Measurements from ENCODE around the gene CLEC4D.
"Not testable (repeated sequence)": the region's sequence is repeated elsewhere in the genome, so short reads cannot be mapped to it uniquely, and the experiment has no call there.

Gene CLEC4D

DNA sequence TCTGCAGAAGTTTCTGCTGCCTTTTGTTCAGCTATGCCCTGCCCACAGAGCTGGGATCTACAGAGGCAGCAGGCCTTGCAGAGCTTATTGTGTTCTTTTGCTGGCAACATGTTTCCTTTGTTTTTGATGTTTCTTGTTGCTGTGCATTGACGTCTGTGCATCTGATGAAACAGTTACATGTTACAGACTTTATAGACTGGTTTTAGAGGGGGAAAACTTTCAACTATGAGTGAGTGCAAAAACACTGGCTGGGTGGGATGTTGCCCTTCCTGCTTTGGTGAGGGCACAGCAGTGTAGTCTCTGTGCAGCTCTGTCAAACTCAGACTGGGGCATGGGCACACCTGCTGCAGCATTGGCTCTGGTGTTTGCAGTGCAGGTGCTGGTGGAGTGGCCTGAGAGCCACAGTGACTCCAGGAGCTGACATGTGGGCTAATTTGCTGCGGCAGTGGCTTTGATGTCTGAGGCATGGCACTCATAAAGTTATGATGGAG lies 30.7 kb upstream of the CLEC4D start:
- DNase-seq, result no peak
- no peak overlapping the region for H3K27ac ChIP-seq
- in situ Hi-C loops (cut with HindIII; ENCODE audit: low pct_ligation_motif_present, low sequenced_read_pairs), result no loop called here
- TF ChIP-seq, protein P1, sequence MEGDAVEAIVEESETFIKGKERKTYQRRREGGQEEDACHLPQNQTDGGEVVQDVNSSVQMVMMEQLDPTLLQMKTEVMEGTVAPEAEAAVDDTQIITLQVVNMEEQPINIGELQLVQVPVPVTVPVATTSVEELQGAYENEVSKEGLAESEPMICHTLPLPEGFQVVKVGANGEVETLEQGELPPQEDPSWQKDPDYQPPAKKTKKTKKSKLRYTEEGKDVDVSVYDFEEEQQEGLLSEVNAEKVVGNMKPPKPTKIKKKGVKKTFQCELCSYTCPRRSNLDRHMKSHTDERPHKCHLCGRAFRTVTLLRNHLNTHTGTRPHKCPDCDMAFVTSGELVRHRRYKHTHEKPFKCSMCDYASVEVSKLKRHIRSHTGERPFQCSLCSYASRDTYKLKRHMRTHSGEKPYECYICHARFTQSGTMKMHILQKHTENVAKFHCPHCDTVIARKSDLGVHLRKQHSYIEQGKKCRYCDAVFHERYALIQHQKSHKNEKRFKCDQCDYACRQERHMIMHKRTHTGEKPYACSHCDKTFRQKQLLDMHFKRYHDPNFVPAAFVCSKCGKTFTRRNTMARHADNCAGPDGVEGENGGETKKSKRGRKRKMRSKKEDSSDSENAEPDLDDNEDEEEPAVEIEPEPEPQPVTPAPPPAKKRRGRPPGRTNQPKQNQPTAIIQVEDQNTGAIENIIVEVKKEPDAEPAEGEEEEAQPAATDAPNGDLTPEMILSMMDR (IDR thresholded peaks at IDR 0.05; ENCODE audit: low read depth, low read length, missing control alignments), result no peak
- no peaks in the 10 kb centered on the region for H3K27me3 ChIP-seq (replicated peaks)
- no peak overlapping the region for H3K4me3 ChIP-seq (ENCODE audit: low read depth, low read length)
- H3K36me3 ChIP-seq (replicated peaks), result no peaks in the 10 kb centered on the region

DNA sequence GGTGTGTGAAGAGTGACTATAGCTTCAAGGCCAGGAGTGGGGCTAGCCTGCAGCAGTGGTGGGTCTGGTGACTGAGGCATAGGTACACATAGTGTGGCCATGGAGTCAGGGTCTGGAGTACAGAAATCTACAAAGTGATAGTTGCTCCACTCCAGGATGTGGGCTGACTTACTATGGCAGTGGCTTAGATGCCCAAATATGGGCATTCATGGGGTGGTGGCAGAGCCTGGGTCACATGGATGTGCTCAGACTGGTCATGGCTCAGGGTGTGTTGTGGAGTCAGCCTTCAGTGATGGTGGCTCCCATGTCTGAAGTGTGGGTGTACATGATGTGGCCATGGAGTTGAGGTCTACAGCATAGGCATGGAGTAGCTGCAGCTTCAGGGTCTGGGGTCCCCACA lies 30.2 kb upstream of the CLEC4D start:
- Histone ChIP-seq H3K4me3 (ENCODE audit: low read depth, low read length) (no peak overlapping the region), H3K27ac (no peak overlapping the region), H3K27me3 (replicated peaks) (no peaks in the 10 kb centered on the region), H3K36me3 (replicated peaks) (no peaks in the 10 kb centered on the region)
- no peak for DNase-seq
- in situ Hi-C loops (cut with HindIII; ENCODE audit: low pct_ligation_motif_present, low sequenced_read_pairs), result no loop called here
- TF ChIP-seq, protein P1 (IDR thresholded peaks at IDR 0.05; ENCODE audit: low read depth, low read length, missing control alignments), result no peak

DNA sequence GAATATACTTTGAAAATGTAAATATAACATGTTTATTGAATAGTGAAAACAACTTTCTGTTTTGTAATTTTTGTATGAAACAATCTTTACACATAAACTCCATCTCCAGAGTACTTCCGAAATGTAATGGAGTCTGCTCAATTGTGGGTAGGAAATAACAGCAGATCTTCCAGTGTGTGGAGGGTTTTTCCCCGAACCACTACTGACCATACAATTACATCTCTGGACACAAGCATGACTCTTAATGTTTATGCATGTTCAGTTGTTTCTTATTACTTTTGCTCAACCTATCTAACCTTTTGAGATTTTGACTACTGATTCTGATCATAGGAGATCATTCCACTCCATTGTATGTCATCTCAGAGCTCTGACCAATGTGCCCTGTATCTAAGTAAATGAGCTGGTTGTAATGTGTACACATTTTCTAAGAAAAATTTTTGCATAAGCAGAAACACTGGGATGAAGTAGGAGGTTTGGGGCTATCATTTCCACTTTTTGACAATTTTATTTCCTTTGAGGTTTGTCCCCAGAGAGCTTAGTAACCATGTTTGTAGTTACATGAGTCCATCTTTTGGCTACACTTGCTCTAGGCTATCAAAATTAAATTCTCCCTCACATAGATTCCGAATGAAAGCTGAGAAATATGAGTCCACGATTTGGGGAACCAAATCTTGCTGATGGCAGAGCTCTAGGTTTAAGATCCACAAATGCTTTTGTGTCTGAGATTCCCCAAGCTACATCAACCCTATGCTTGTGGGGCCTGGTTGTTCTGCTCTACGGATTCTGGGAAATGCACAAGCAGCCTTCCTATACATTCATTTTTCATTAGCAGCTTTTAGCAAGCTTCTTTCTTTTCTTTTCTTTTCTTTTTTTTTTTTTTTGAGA lies 21.4 kb upstream of the CLEC4D start:
- Histone ChIP-seq H3K4me3 (ENCODE audit: low read depth, low read length) (no peak overlapping the region), H3K27ac (no peak overlapping the region), H3K27me3 (replicated peaks) (no peaks in the 10 kb centered on the region), H3K36me3 (replicated peaks) (no peaks in the 10 kb centered on the region)
- in situ Hi-C loops (cut with HindIII; ENCODE audit: low pct_ligation_motif_present, low sequenced_read_pairs), result no loop called here
- TF ChIP-seq, protein P1 (IDR thresholded peaks at IDR 0.05; ENCODE audit: low read depth, low read length, missing control alignments), result no peak
- no peak for DNase-seq

DNA sequence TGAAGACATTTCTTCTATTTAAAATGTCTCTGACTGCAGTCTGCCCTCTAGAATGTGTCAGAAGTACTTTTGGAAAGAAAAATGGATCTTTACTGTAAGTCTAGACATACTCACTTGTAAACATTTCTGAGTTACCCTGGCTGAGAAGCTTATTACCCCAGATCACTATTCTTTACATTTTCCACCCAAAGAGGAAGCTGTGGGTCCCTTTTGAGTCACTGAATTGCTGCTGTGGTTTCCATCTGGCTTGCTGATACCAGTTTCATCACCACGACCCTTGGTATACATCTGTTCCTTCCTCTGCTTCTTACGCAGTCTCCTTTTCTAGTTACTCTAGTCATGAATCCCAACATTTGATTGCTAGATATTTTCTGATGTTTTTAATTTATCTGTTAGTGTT lies 20.2 kb upstream of the CLEC4D start:
- Histone ChIP-seq H3K27me3 (replicated peaks) (no peaks in the 10 kb centered on the region), H3K36me3 (replicated peaks) (no peaks in the 10 kb centered on the region), H3K4me3 (ENCODE audit: low read depth, low read length) (no peak overlapping the region), H3K27ac (no peak overlapping the region)
- in situ Hi-C loops (cut with HindIII; ENCODE audit: low pct_ligation_motif_present, low sequenced_read_pairs), result no loop called here
- DNase-seq, result no peak
- TF ChIP-seq, protein P1 (IDR thresholded peaks at IDR 0.05; ENCODE audit: low read depth, low read length, missing control alignments), result no peak

DNA sequence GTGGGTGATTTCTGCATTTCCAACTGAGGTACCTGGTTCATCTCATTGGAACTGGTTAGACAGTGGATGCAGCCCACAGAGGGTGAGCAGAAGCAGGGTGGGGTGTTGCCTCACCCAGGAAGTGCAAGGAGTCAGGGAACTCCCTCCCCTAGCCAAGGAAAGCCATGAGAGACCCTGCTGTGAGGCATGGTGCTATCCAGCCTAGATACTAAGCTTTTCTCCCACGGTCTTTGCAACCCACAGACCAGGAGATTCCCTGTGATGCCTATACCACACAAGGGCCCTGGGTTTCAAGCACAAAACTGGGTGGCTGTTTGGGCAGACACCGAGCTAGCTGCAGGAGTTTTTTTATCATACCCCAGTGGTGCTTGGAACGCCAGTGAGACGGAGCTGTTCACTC lies 17.6 kb upstream of the CLEC4D start:
- H3K36me3 ChIP-seq (replicated peaks); DNase-seq; H3K27me3 ChIP-seq (replicated peaks); H3K4me3 ChIP-seq (ENCODE audit: low read depth, low read length); H3K27ac ChIP-seq; in situ Hi-C loops (cut with HindIII; ENCODE audit: low pct_ligation_motif_present, low sequenced_read_pairs): not testable (repeated sequence)

DNA sequence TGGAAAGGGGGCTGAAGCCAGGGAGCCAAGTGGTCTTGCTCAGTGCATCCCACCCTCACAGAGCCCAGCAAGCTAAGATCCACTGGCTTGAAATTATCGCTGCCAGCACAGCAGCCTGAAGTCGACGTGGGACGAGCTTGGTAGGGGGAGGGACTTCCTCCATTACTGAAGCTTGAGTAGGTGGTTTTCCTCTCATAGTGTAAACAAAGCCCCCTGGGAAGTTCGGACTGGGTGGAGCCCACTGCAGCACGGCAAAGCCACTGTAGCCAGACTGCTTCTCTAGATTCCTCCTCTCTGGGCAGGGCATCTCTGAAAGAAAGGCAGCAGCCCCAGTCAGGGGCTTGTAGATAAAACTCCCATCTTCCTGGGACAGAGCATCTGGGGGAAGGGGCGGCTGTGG lies 17.2 kb upstream of the CLEC4D start:
- H3K4me3 ChIP-seq (ENCODE audit: low read depth, low read length); H3K27me3 ChIP-seq (replicated peaks); DNase-seq; H3K27ac ChIP-seq; H3K36me3 ChIP-seq (replicated peaks); in situ Hi-C loops (cut with HindIII; ENCODE audit: low pct_ligation_motif_present, low sequenced_read_pairs): not testable (repeated sequence)

DNA sequence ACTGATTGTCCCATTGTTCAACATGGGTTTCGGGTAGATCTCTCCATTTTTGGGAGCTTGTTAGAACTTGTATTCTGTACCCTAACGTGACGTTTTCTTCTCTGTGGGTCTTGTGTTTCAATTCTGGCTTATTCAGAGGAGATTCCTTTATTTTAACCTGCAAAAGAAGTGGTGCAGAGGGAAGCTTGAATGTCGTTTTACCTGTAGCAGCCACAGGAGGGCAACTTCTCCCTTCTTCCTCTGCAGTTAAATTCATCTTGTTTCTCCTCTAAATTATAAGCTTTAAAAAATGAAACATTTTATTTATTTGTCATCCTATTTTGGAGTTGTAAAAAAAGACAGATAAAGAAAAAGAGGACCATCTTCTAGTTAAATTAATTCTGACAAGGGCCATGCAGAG lies 13.7 kb upstream of the CLEC4D start:
- in situ Hi-C loops (cut with HindIII; ENCODE audit: low pct_ligation_motif_present, low sequenced_read_pairs), result no loop called here
- Histone ChIP-seq H3K36me3 (replicated peaks) (no peaks in the 10 kb centered on the region), H3K27ac (no peak overlapping the region), H3K4me3 (ENCODE audit: low read depth, low read length) (no peak overlapping the region), H3K27me3 (replicated peaks) (no peaks in the 10 kb centered on the region)
- DNase-seq, result no peak
- TF ChIP-seq, protein P1 (IDR thresholded peaks at IDR 0.05; ENCODE audit: low read depth, low read length, missing control alignments), result no peak
